NCI-H146 (cell line): ENCODE measurements around the gene ARHGAP26.
"Not testable (repeated sequence)": the region's sequence is repeated elsewhere in the genome, so short reads cannot be mapped to it uniquely, and the experiment has no call there.

ENCODE experiments used
- DNase-seq: peaks from one replicate; lab custom pipeline; 2025; lab: John Stamatoyannopoulos, UW

The ARHGAP26 gene

GRCh38 chr5:143186623-143187022 is 416.4 kb downstream of the ARHGAP26 start:
- no peak for DNase-seq

GRCh38 chr5:143187495-143187894 is 417.3 kb downstream of the ARHGAP26 start:
- no peak for DNase-seq

GRCh38 chr5:143188083-143188482 is 417.9 kb downstream of the ARHGAP26 start:
- no peak for DNase-seq

- no peak for DNase-seq
Observed at GRCh38 chr5:143188692-143189091, 418.5 kb downstream of the ARHGAP26 start.

GRCh38 chr5:143190260-143190810 is 420.2 kb downstream of the ARHGAP26 start:
- no peak for DNase-seq

GRCh38 chr5:143191720-143192119 is 421.5 kb downstream of the ARHGAP26 start:
- no peak for DNase-seq

GRCh38 chr5:143192191-143192900 is 422.2 kb downstream of the ARHGAP26 start:
- no peak for DNase-seq

- DNase-seq: no peak
Observed at GRCh38 chr5:143194206-143194605, 424.0 kb downstream of the ARHGAP26 start.

- no peak for DNase-seq
Observed at GRCh38 chr5:143194713-143195112, 424.5 kb downstream of the ARHGAP26 start.

GRCh38 chr5:143195491-143195890 is 425.3 kb downstream of the ARHGAP26 start:
- no peak for DNase-seq

GRCh38 chr5:143196601-143197259 is 426.6 kb downstream of the ARHGAP26 start:
- DNase-seq: no peak

GRCh38 chr5:143197260-143197656 is 427.1 kb downstream of the ARHGAP26 start:
- DNase-seq: no peak

GRCh38 chr5:143198332-143198731 is 428.2 kb downstream of the ARHGAP26 start:
- no peak for DNase-seq

- DNase-seq: no peak
Observed at GRCh38 chr5:143199161-143199560, 429.0 kb downstream of the ARHGAP26 start.

GRCh38 chr5:143199843-143200242 is 429.7 kb downstream of the ARHGAP26 start:
- DNase-seq: no peak

- DNase-seq: no peak
Observed at GRCh38 chr5:143200781-143201398, 430.7 kb downstream of the ARHGAP26 start.

GRCh38 chr5:143201589-143201988 is 431.4 kb downstream of the ARHGAP26 start:
- DNase-seq: no peak

- DNase-seq: not testable (repeated sequence)
Observed at GRCh38 chr5:143203301-143203956, 433.3 kb downstream of the ARHGAP26 start.

- DNase-seq: no peak
Observed at GRCh38 chr5:143204474-143205246, 434.5 kb downstream of the ARHGAP26 start.

GRCh38 chr5:143205386-143205785 is 435.2 kb downstream of the ARHGAP26 start:
- no peak for DNase-seq

GRCh38 chr5:143205883-143206195 is 435.7 kb downstream of the ARHGAP26 start:
- DNase-seq: no peak
